Neural cell (in vitro differentiated cells): Measurements from ENCODE around the gene ADGRD1.

Source experiments
- CTCF ChIP-seq: fragments of 450-650 bp; IDR thresholded peaks from 2 replicates; pipeline ENCODE4 v1.5.1; 2014; ENCODE audit warnings: antibody characterized with exemption, mild to moderate bottlenecking, moderate library complexity; ENCODE audit not compliant: poor library complexity, severe bottlenecking
- EZH2 ChIP-seq: fragments of 200-600, 300-800 bp; shearing (Covaris generic), sonication (generic); IDR thresholded peaks from 2 replicates; pipeline ENCODE4 v1.6.1; 2014; ENCODE audit warnings: antibody characterized with exemption, low read length, borderline replicate concordance, mild to moderate bottlenecking; ENCODE audit not compliant: insufficient read depth, poor library complexity, severe bottlenecking
- RAD21 ChIP-seq: fragments of 450-650 bp; conservative IDR thresholded peaks from 2 replicates; pipeline ENCODE4 v1.6.1; 2014; ENCODE audit warnings: antibody characterized with exemption, mild to moderate bottlenecking, moderate library complexity

- TF ChIP-seq EZH2 (no peak), RAD21 (no peak), CTCF (no peak)
Measured at GRCh38 chr12:131007031-131007739, 53.5 kb downstream of the ADGRD1 start.
